ENCODE results near the gene GALNS.

GRCh38 chr16:88869673-88869980 is 12.9 kb upstream of the GALNS start:
- TF ChIP-seq YY1 (IDR thresholded peaks at IDR 0.05; ENCODE audit: insufficient read depth, insufficient read length) (no peak), SUZ12 (IDR thresholded peaks at IDR 0.05; ENCODE audit: extremely low read depth, insufficient read depth, insufficient read length) (no peak)

All from NT2/D1 (cell line).